ENCODE measurements around the gene MSL1.

Gene MSL1

GRCh38 chr17:40103071-40103661 is 18.6 kb upstream of the MSL1 start:
- no peak overlapping the region for H3K4me3 ChIP-seq (ENCODE audit: low read length)
- TF ChIP-seq CTCF (conservative IDR thresholded peaks at IDR 0.05; ENCODE audit: low read depth, low read length): no peak
- no peak for DNase-seq (ENCODE audit: low read depth)

GRCh38 chr17:40103688-40104087 is 18.1 kb upstream of the MSL1 start:
- no peak for TF ChIP-seq CTCF (conservative IDR thresholded peaks at IDR 0.05; ENCODE audit: low read depth, low read length)
- no peak for DNase-seq (ENCODE audit: low read depth)
- no peak overlapping the region for H3K4me3 ChIP-seq (ENCODE audit: low read length)

- DNase-seq (ENCODE audit: low read depth): no peak
- H3K4me3 ChIP-seq (ENCODE audit: low read length): no peak overlapping the region
- no peak for TF ChIP-seq CTCF (conservative IDR thresholded peaks at IDR 0.05; ENCODE audit: low read depth, low read length)
Measured at GRCh38 chr17:40104594-40105486, 16.9 kb upstream of the MSL1 start.

- TF ChIP-seq CTCF (conservative IDR thresholded peaks at IDR 0.05; ENCODE audit: low read depth, low read length): no peak
- no peak for DNase-seq (ENCODE audit: low read depth)
- no peak overlapping the region for H3K4me3 ChIP-seq (ENCODE audit: low read length)
Measured at GRCh38 chr17:40105861-40106759, 15.7 kb upstream of the MSL1 start.

- TF ChIP-seq CTCF (conservative IDR thresholded peaks at IDR 0.05; ENCODE audit: low read depth, low read length): no peak
- H3K4me3 ChIP-seq (ENCODE audit: low read length): no peak overlapping the region
- no peak for DNase-seq (ENCODE audit: low read depth)
Measured at GRCh38 chr17:40106760-40107521, 14.8 kb upstream of the MSL1 start.

- no peak for DNase-seq (ENCODE audit: low read depth)
- H3K4me3 ChIP-seq (ENCODE audit: low read length): no peak overlapping the region
Measured at GRCh38 chr17:40107522-40108174, 14.1 kb upstream of the MSL1 start.

More at GRCh38 chr17:40107522-40108174, 14.1 kb upstream of the MSL1 start:
- no peak for TF ChIP-seq CTCF (conservative IDR thresholded peaks at IDR 0.05; ENCODE audit: low read depth, low read length)

Data from retinal pigment epithelial cell (primary cell).